Anterior cingulate cortex (tissue), 58 donors: ENCODE measurements around the gene DNAH1.

Experiments
- DNase-seq, 58 donors: peaks; one replicate each; lab custom pipeline; 2025; lab: John Stamatoyannopoulos, UW

DNAH1 gene

DNA sequence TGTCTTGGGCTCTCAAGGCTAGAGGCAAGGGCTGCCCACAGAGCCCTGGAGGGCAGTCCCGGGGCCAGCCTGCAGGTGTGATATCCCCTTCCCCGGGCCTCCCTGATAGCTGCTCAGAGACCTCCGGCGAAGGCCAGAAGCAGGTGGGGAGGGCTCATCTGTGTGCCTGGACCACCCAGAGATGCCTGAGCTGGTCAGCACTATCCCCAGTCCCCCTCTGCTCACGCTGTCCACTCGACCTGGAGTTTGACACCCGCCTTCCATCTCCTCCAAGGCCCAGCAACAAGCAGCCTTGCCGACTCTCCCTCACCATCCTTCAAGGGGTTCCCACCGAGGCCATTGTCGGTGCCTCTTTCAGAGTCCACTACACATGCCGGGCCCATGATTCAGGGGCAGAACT lies 39.4 kb downstream of the DNAH1 start:
- DNase-seq = no peak

DNA sequence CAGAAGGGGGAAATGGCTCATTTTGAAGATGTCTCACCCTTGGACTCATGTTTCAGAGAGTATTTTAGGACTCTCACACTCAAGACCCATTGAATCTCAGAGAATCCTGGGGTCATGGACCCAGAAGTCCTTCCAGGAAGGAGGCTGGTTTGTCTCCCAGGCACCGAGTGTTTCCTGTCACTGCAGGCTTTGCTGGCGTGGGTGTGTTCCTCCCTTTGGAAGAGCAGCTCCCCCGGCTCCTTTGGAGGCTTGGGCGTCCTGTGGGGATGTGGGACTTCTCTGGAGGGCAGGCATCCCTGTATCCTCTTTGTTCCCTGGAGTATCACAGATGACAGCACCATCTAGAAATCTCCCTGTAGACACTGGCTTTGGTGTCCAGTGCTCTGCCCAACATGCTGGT lies 40.0 kb downstream of the DNAH1 start:
- DNase-seq = no peak

DNA sequence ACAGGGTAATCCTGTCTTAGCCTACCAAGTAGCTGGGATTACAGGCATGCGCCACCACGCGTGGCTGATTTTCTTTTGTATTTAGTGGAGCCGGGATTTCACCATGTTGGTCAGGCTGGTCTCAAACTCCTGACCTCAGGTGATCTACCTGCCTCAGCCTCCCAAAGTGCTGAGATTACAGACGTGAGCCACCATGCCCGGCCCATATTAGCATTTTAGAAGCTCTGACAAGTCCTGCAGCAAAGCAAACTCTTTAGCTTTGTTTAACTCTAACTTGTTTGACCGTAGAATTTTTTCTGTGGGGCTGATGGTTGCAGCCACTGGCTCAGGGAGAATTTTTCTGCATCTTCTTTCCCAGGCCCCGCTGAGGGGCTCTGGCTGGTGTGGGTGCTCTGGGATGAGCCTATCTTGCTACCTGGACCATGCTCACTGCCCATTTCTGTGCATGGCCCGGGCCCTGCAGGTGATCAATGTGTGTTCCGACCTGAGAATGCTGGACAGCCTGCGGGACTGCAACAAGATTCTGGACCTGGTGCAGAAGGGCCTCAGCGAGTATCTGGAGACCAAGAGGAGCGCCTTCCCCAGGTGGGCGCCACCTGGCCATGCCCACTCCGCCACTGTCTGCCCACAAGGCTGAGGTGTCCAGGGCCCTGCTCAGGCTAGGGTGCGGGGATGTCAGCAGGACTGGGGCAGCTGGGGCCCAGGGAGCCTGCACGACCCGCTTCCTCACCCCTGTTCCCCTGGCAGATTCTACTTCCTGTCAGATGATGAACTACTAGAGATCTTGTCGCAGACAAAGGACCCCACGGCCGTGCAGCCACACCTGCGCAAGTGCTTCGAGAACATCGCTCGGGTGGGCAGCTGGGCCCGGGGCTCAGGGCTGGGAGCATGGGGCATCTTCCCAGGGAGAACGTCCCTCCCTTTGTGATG lies 41.3 kb downstream of the DNAH1 start:
- DNase-seq = no peak

DNA sequence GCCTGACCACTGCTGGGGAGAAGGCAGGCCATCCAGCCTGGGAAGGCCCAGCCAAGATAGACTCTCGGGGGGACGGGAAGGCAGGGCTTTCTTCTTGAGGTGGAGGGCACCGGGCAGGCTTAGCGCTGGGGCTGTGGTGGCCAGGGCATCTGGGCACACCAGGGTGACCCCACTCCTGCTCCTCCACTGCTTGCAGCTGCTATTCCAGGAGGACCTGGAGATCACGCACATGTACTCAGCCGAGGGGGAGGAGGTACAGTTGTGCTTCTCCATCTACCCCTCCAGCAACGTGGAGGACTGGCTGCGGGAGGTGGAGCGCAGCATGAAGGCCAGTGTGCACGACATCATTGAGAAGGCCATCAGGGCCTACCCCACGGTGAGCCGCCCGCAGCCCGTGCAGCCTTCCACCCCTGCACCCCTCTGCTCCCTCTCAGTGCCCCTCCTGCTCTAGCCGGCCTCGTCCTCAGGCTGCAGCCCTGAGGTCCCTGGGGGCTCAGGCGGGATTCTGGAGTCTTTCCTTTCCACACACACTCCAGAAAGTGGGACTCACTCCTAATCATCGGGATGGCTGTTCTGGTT lies 42.3 kb downstream of the DNAH1 start:
- DNase-seq = no peak

DNA sequence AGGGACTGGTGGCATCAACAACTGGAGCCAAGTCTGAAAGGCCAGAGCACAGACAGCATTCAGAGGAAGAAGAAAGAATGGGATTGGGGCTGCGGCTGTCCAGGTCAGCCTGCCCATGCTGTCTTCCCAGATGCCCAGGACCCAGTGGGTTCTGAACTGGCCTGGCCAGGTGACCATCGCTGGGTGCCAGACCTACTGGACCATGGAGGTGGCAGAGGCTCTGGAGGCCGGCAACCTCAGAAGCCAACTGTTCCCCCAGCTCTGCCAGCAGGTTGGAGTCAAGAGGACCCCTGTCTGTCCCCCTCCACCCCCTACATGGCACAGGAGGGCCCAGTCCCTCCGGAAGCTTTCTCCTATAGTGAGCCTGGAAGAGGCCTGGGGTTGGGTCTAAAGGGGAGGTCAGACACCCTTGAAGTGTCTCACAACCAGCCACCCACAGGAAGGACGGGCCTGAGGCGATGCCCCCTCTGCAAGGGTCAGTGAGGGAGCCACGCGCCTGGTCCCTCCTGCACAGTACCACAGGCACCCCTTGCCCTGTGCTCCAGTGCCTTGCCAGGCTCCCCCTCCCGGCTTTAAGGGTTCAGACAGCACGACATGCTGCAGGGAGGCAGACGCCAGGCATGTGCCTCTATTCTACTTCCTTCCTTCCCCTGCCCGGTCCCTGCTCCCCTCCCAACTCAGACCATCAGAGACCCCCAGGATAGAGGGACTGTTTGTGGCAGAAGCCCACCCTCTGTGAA lies 43.2 kb downstream of the DNAH1 start:
- DNase-seq = no peak

DNA sequence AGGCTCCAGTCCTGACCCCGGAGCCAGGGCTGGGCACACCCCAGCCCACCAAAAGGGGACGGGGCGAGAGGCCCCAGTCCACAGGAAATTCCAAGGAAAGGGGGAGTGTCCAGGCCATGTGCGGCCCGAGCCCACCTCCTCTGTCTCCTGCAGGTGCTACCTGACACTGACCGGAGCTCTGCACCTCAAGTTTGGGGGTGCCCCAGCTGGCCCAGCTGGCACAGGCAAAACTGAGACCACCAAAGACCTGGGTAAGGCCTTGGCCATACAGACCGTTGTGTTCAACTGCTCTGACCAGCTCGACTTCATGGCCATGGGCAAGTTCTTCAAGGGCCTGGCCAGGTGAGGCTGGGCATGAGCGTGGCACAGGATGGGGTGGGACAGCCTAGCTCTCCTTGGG lies 44.9 kb downstream of the DNAH1 start:
- DNase-seq = no peak

DNA sequence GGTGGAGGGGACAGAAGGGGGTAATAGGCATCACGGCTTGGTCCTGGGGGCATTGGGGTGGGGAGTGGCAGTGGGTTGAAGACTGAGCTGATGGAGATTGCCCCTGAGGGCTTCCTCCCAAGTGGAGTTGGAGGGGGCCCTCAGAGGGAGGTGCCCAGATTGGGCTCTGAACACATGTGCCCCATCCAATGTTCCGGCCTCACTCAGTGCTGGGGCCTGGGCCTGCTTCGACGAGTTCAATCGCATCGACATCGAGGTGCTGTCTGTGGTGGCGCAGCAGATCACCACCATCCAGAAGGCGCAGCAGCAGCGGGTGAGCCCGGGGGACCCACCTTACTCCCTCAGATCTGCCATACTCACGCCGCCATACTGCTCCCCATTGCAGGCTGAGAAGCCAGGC lies 45.3 kb downstream of the DNAH1 start:
- no peak for DNase-seq

DNA sequence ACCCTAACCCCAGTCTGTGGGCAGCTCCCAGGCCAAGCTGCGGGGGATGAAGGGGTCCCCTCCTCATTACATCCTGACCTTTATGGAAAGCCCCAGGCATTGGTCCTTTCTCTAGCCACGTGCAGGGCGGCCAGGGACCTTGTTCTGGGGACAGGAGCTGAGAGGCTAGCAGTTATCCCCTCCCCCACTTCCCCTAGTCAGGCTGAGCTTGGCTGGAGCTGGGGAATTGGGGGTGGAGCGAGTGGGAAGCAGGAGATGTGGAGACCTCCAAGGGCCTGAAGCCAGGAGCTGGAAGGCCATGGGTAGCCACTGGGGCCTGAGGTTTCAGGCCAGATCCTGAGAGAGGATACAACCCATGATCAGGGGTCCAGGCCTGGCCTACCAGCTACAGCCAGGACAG lies 45.8 kb downstream of the DNAH1 start:
- no peak for DNase-seq

DNA sequence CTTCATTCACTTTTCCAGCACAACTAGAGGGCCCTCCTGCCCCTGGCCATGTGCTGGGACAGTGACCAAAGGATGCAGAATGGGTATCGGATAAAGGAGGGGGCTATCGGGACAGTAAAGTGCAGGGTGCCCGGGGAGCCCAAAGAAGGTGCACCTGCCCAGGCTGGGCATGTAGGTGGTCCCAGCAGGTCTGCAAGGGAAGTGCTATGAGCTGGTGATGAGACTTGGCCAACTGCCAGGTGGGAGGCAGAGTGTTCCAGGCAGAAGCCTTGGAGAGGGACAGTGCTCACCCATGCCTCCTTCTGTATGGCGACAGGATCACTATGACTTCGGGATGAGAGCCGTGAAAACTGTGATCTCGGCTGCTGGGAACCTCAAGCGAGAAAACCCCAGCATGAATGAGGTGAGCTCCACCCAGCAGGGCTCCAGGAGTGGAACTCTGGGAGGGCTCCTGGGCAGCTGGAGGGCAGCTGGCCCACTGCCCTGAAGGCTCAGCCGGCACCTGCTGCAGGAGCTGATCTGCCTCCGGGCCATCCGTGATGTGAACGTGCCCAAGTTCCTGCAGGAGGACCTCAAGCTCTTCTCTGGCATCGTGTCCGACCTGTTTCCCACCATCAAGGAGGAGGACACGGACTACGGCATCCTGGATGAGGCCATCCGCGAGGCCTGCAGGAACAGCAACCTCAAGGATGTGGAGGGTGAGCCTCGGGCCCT lies 48.4 kb downstream of the DNAH1 start:
- peak in 1 of 58 donors; percentile 17 for DNase-seq

DNA sequence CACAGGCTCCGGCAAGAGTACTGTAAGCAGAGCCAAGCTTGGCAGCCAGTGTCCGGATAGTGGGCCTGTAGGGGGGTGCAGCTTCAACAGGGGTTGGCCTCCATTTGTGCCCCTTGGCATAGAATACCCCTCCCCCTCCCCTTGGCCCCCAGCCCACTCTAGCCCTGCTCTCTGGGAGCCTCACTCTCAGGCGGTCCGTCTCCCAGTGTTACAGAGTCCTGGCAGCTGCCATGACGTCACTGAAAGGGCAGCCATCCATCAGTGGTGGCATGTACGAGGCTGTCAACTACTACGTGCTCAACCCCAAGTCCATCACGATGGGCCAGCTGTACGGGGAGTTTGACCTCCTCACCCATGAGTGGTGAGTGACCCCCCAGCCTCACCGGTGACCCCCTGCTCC lies 50.4 kb downstream of the DNAH1 start:
- peak in 44 of 58 donors; percentile 3 to 89 (median 54) for DNase-seq

DNA sequence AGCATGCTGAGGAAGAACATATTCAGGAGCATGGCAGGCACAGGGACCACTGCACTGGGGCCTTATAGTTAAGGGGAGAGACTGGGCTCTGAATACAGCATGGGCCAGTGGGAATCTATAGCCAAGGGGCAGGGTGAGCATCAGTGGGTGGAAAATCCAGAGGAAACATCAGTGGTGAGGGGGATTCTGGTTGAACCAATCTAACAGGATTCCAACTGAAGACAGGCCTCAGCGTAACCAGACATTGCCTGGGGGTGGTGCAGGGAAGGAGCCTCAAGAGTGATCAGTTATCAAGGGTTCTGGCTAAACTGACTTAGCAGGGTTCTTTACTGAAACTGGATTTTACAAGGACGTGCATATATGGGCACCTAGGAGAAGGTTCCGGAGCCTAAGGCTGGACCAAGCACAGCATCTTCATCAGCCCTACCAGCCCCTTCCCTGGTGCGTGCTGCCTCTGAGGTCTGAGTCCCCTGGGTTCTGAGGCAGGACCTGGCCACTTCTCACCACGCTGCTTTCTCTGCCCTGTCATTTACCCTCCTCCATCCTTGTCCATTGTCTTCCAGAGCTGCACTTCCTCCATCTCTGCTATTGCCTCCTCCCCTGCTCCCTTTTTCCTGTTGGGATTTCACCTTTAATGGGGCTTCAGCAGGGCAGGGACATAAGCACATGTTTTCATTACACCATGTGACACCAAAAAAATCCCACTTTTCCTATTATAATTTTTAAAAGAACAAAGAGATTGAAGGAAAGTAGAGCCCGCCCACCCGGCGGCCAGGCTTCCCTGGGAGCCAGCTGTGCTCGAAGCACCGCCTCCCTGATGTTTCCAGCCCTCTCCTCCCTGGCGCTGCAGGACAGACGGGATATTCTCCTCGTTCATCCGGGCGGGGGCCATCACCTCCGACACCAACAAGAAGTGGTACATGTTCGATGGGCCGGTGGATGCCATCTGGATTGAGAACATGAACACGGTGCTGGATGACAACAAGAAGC lies 52.1 kb downstream of the DNAH1 start:
- DNase-seq = peak in 33 of 58 donors; percentile 2 to 75 (median 32)

DNA sequence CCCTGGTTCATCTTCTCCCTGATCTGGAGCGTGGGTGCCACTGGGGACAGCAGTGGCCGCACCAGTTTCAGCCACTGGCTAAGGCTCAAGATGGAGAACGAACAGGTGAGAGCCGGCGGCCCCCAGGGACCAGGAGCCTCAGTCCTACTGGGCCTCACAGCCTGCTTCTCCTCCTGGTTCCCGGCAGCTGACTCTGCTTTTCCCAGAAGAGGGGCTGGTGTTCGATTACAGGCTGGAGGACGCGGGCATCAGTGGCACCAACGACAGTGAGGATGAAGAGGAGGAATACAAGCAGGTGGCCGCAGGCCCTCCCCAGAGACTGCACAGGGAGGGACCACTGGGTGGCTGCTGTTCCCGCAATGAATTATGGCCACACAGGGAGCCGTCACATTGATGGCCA lies 54.4 kb downstream of the DNAH1 start:
- no peak for DNase-seq

DNA sequence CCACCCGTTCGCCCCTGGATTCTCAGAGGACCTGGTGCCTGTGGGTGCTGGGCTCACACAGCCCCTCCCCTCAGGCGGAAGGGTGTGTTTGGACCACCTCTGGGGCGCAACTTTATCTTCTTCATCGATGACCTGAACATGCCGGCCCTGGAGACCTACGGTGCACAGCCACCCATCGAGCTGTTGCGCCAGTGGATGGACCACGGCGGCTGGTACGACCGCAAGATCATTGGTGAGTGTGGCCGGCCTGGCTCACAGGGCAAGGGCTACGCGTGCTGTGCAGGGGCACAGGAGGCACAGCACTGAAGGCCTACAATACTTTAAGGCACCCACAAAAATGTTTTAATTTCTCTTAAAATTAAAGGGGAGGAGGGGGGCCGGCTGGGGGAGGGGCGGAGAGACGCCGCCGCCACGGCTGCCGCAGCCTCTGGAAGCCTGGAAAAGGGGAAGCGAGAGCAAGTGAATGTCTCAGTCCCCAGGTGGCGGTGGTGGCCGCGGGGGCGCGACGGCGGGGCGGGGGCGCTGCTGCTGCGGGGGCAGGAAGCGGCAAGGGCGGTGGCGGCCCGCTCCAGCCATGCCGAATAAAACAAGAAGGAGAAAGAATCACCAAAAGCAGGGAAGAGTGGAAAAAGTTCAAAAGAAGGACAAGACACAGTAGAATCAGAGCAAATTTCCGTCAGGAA lies 56.8 kb downstream of the DNAH1 start:
- DNase-seq = peak in 8 of 58 donors; percentile 1 to 24 (median 14)

DNA sequence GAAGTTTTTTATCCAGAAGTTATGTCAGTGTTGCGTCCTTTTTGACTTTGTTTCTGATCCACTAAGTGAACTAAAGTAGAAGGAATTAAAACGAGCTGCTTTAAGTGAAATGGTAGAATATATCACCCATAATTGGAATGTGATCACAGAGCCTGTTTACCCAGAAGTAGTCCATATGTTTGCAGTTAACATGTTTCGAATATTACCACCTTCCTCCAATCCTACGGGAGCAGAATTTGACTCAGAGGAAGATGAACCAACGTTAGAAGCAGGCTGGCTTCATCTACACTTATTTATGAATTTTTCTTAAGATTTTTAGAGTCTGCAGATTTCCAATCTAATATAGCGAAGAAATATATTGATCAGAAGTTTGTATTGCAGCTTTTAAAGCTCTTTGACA lies 57.6 kb downstream of the DNAH1 start:
- DNase-seq = no peak

DNA sequence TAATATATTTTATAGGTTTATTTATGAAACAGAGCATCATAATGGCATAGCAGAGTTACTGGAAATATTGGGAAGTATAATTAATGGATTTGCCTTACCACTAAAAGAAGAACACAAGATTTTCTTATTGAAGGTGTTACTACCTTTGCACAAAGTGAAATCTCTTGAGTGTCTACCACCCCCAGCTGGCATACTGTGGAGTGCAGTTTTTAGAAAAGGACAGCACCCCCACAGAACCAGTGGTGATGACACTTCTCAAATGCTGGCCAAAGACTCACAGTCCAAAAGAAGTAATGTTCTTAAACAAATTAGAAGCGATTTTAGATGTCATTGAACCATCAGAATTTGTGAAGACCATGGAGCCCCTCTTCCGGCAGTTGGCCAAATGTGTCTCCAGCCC lies 58.1 kb downstream of the DNAH1 start:
- DNase-seq = peak in 1 of 58 donors; percentile 9

DNA sequence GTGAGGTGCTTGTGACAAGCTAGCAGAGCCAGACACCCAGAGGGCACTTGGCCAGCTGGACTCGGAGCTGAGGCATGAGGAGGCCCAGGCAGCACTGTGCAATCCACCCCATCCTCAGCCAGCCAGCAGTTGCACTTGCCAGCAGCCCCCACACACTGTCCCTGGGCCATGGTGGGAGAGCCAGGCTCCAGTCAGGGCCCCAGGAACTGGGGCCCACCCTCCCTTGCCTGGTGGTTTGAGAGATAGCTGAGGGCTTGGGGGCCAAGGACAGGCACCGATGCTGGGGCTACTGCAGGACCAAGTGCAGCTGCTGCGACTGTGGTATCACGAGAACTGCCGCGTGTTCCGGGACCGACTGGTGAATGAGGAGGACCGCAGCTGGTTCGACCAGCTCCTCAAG lies 63.5 kb downstream of the DNAH1 start:
- peak in 8 of 58 donors; percentile 11 to 61 (median 39) for DNase-seq

DNA sequence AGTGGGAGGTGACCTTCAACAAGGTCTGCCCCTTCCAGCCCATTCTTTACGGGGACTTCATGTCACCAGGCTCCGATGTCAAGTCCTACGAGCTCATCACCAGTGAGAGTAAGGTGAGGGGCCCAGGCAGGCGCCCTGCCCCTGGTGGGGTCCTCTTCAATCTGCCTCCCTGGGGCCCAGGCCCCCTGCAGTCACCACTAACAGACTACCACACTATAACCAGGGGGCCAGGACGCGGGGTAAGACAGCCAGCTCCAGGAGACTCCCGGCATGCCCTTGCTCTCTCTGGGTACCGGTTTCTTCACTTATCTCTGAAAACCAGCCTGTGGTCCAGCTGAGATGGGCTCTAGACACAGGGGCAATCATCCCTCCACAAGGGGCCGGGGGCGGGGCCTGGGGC lies 63.9 kb downstream of the DNAH1 start:
- no peak for DNase-seq

DNA sequence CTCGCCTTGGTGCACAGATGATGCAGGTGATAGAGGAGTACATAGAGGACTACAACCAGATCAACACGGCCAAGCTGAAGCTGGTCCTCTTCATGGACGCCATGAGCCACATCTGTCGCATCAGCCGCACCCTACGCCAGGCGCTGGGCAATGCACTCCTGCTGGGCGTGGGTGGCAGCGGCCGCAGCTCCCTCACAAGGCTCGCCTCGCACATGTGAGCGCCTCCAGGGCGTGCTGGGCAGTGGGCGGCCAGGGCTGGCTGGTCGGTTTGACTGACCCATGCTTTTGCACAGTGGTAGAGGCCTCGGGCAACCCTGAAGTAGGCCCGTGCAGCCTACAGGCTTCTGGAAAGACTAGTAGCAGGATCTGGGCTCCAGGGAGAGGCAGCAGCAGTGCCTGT lies 65.5 kb downstream of the DNAH1 start:
- no peak for DNase-seq

DNA sequence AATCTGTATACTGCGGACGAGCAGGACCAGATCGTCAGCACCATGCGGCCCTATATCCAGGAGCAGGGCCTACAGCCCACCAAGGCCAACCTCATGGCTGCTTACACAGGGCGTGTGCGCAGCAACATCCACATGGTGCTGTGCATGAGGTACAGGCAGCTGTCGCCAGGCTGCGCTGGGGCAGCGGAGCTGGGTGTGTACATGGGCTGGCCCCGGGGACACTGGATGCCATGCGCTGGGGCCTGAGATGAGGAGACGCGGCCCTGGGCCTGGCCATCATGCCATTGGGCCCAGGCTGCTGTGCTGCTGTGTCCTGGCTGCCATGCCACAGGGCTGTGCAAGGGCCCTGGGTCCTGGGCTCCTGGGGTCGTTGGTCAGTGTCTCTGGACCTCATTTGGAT lies 67.3 kb downstream of the DNAH1 start:
- DNase-seq = no peak
